Measurements from ENCODE around the gene GRAMD1A.
"Not testable (repeated sequence)": the region's sequence is repeated elsewhere in the genome, so short reads cannot be mapped to it uniquely, and the experiment has no call there.

The GRAMD1A gene

DNA sequence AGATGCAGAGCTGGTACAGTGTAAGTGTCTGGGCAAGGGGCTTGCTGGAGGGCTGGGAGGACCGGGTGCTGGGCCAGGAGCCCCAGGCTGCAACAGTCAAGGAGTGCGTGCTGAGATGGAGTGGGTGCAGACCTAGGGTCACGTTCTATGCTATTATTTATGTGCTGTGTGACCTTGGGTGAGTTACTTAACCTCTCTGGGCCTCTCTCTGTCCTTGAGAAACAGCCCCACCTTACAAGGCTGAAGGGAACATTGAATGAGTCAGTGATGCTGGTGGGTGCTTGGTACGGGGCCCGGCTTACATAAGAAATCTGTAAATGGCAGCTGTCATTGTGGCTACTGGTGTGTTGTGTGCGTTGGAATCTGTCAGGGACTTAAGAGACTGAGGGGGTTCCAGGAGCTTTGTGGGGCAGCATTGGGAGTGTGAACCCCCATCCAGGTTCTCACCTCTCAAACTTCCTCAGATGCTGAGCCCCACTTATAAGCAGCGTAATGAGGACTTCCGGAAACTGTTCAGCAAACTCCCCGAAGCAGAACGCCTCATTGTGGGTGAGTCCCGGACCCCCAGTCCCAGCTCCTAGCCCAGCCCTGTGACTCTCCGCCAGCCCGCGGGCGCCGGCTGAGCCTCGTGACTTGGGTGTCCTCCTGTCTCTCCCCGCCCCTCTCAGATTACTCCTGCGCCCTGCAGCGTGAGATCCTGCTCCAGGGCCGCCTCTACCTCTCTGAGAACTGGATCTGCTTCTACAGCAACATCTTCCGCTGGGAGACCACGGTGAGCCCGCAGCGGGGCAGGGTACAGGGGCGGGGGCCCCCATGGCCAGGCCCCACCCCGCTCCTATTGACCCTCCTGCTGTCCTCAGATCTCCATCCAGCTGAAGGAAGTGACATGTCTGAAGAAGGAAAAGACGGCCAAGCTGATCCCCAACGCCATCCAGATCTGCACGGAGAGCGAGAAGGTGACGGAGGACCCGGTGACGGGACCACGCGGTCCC is 9.6 kb downstream of the GRAMD1A start:
- Histone ChIP-seq H3K27me3 (no peaks in the 10 kb centered on the region), H3K4me3 (no peak overlapping the region), H3K4me1 (peaks cover 51 to 87% (median 63%) of the 10 kb centered on the region in 10 experiments), H3K36me3 (peaks cover 75 to 99% (median 94%) of the 10 kb centered on the region in 11 experiments), H4K20me1 (peaks cover 28 to 99% (median 74%) of the 10 kb centered on the region in 11 experiments; a peak in 21 of 22 replicates), H3K9ac (peak overlapping the region in 7 of 11 experiments; percentile 8 to 76 (median 52); a peak in 7 of 22 replicates), H3K4me2 (peak overlapping the region in 9 of 11 experiments; percentile 90 to 99 (median 92); a peak in 12 of 22 replicates), H3K9me3 (replicated peaks in 1 of 11) (no peaks in the 10 kb centered on the region), H3K27ac (peak overlapping the region in 5 of 11 experiments; percentile 11 to 71 (median 13); a peak in 5 of 22 replicates)
- no peak for TF ChIP-seq Cebpa-rat (IDR thresholded peaks at IDR 0.05)

- peaks cover 79 to 100% (median 97%) of the 10 kb centered on the region in 11 experiments for H3K36me3 ChIP-seq
- H4K20me1 ChIP-seq, result peaks cover 15 to 99% (median 59%) of the 10 kb centered on the region in 11 experiments; a peak in 20 of 22 replicates
- H3K27me3 ChIP-seq, result no peaks in the 10 kb centered on the region
- peak overlapping the region in 9 of 11 experiments; percentile 7 to 83 (median 71); a peak in 17 of 22 replicates for H3K27ac ChIP-seq
- peak overlapping the region in 9 of 11 experiments; percentile 8 to 76 (median 57); a peak in 15 of 22 replicates for H3K9ac ChIP-seq
- H3K4me3 ChIP-seq, result peak overlapping the region in 1 of 10 experiments; percentile 24; a peak in 1 of 20 replicates
- H3K9me3 ChIP-seq (replicated peaks in 1 of 11), result no peaks in the 10 kb centered on the region
- peaks cover 62 to 91% (median 71%) of the 10 kb centered on the region in 10 experiments for H3K4me1 ChIP-seq
- H3K4me2 ChIP-seq, result peak overlapping the region; percentile 32 to 99 (median 91)
- no peak for TF ChIP-seq Cebpa-rat (IDR thresholded peaks at IDR 0.05)
Measured at GRCh38 chr19:35011091-35011689, 11.1 kb downstream of the GRAMD1A start.

DNA sequence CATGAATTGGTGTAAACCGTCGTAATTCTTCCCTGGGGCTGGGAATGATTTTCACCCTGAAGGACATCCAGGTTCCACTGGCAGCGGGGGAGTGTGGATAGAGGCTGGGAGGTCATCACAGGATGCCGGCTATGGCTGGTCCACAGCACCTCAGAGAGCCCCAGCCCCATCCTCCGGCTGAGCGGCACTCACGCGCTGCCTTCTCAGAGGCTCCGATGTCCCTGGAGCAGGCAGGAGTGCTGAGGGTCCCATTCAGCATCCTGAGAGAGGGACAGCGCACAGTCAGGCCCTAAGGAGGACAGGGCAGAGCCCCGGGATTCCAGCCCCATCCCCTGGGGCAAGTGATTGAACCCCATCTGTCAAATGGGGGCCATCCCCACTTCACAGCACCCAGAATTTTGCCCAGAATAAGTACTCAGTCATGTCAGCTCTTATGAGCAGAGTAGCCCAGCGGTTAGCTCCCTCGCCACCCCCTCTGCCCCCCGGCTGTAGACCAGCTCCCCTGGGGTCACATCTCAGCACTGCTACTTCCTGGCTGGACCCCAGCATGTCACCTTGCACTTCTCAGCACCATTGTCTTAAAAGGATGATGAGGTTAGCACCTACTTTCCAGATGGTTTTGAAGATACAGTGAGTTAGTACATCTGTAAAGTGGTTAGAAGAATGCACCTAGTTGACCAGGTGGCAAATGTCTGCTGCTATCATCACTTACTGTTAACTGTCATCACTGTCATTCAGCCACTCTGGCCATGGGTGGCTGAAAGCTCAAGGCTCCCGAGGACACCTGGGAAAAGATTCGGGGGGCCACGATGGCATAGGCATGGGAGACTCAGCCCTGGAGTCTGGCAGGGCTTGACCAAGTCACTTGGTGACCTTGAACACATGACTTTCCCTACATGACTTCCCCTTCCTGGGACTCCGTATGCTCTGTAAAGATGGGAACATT is 11.9 kb downstream of the GRAMD1A start:
- H3K36me3 ChIP-seq, result peaks cover 79 to 100% (median 97%) of the 10 kb centered on the region in 11 experiments
- H3K9me3 ChIP-seq (replicated peaks in 1 of 11), result no peaks in the 10 kb centered on the region
- peaks cover 7 to 95% (median 51%) of the 10 kb centered on the region in 11 experiments; a peak in 20 of 22 replicates for H4K20me1 ChIP-seq
- H3K27ac ChIP-seq, result peak overlapping the region in 9 of 11 experiments; percentile 7 to 83 (median 71); a peak in 17 of 22 replicates
- no peaks in the 10 kb centered on the region for H3K27me3 ChIP-seq
- H3K4me1 ChIP-seq, result peaks cover 70 to 92% (median 79%) of the 10 kb centered on the region in 10 experiments
- peak overlapping the region in 8 of 11 experiments; percentile 39 to 76 (median 64); a peak in 16 of 22 replicates for H3K9ac ChIP-seq
- no peak for TF ChIP-seq Cebpa-rat (IDR thresholded peaks at IDR 0.05)
- H3K4me2 ChIP-seq, result peak overlapping the region; percentile 32 to 99 (median 91)
- no peak overlapping the region for H3K4me3 ChIP-seq

DNA sequence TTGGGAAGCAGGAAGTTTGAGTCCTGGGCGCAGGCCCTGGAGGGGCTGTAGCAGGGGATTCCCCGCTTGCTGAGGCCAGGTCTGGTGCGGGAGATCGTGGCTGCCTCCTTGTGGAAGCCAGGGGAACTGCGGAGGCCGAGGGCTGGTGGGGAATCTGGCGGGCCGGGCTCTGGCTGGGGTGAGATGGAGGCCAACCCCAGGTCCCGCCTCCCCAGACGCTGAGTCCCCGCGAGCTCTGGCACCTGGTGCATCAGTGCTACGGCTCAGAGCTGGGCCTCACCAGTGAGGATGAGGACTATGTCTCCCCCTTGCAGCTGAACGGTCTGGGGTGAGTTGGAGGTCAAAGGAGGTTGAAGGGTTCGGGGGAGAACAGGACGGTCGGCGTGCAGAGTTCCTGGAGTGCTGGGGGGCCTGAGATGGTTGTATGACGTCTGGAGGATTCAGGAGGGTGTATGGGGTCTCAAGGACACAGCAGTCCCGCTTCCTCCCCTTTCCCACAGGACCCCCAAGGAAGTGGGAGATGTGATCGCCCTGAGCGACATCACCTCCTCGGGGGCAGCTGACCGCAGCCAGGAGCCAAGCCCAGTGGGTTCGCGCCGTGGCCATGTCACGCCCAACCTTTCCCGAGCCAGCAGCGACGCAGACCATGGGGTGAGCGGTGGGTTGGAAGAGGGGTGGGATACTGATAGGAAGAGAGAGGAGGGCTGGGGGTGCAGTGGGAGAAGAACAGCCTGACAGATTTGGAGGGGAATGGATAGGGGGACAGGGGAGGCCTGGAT is 13.1 kb downstream of the GRAMD1A start:
- Histone ChIP-seq H4K20me1 (peaks cover 0 to 91% (median 39%) of the 10 kb centered on the region in 11 experiments; a peak in 20 of 22 replicates), H3K27ac (peak overlapping the region in 10 of 11 experiments; percentile 58 to 83 (median 78); a peak in 19 of 22 replicates), H3K9ac (peak overlapping the region; percentile 49 to 76 (median 70); a peak in 20 of 22 replicates), H3K4me2 (peak overlapping the region; percentile 71 to 99 (median 91)), H3K4me1 (peaks cover 78 to 100% (median 91%) of the 10 kb centered on the region in 10 experiments), H3K27me3 (no peaks in the 10 kb centered on the region), H3K36me3 (peaks cover 86 to 99% (median 93%) of the 10 kb centered on the region in 11 experiments), H3K9me3 (replicated peaks in 1 of 11) (no peaks in the 10 kb centered on the region), H3K4me3 (peak overlapping the region in 4 of 10 experiments; percentile 22 to 54 (median 48); a peak in 6 of 20 replicates)
- TF ChIP-seq Cebpa-rat (IDR thresholded peaks at IDR 0.05), result no peak

DNA sequence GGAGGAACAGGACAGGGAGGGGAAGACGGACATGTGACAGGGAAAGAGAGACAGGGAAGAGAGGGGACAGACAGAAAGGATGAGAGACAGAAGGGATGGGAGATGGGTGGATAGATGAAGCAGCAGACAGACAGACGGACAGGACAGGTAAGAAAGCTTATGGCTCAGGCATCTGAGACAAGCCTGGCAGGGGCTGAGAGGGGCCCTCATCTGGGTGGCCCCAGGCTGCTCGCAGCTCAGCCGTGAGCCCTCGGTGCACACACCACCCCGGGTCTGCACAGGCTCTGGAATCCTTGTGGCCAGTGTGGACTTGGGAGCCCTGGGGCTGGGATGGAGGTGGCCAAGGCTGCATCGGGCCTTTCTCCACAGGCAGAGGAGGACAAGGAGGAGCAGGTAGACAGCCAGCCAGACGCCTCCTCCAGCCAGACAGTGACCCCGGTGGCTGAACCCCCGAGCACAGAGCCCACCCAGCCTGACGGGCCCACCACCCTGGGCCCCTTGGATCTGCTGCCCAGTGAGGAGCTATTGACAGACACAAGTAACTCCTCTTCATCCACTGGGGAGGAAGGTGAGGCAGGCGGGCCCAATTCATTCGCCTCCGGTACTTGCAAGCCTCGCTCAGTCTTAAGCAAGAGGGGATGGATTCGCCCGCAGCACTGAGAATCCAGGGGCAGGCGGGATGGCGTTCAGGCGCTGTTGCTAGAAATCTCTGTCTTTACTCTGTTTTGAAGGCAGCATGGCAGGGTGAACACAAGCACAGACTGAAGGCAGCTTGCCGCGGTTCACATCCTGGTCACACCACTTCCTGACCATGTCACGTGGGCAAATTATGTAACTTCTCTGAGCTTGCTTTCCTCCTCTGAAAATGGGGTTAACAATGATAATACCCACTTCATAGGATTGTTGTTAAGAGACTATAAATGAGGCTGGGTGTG is 14.0 kb downstream of the GRAMD1A start:
- Histone ChIP-seq H3K9me3 (replicated peaks in 1 of 11) (no peaks in the 10 kb centered on the region), H3K27me3 (no peaks in the 10 kb centered on the region), H3K27ac (peak overlapping the region; percentile 13 to 83 (median 78); a peak in 21 of 22 replicates), H4K20me1 (peaks cover 0 to 91% (median 32%) of the 10 kb centered on the region in 11 experiments; a peak in 18 of 22 replicates), H3K4me1 (peaks cover 78 to 100% (median 94%) of the 10 kb centered on the region in 10 experiments), H3K4me3 (peak overlapping the region in 6 of 10 experiments; percentile 4 to 54 (median 40); a peak in 10 of 20 replicates), H3K9ac (peak overlapping the region; percentile 49 to 76 (median 70); a peak in 21 of 22 replicates), H3K36me3 (peaks cover 87 to 99% (median 93%) of the 10 kb centered on the region in 11 experiments), H3K4me2 (peak overlapping the region; percentile 71 to 99 (median 91))
- TF ChIP-seq Cebpa-rat (IDR thresholded peaks at IDR 0.05), result peak in 2 of 11 experiments; percentile 7 to 19; a peak in 2 of 22 replicates

DNA sequence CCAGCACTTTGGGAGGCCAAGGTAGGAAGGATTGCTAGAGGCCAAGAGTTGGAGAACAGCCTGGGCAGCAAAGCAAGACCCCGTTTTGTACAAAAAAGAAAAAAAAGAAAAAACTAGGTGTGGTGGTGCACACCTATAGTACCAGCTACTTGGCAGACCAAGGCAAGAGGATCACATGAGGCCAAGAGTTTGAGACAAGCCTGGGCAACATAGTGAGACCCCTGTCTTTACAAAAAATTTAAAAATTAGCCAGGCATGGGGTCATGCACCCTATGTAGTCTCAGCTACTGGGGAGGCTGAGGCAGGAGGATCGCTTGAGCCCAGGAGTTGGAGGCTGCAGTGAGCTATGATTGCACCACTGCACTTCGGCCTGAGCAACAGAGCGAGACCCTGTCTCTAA is 14.7 kb downstream of the GRAMD1A start:
- Histone ChIP-seq H3K4me2 (peak overlapping the region; percentile 71 to 99 (median 91)), H4K20me1 (peaks cover 0 to 91% (median 26%) of the 10 kb centered on the region in 11 experiments; a peak in 17 of 22 replicates), H3K27ac (peak overlapping the region; percentile 13 to 83 (median 78); a peak in 19 of 22 replicates), H3K9ac (peak overlapping the region in 9 of 11 experiments; percentile 49 to 76 (median 70); a peak in 12 of 22 replicates), H3K4me1 (peaks cover 76 to 98% (median 90%) of the 10 kb centered on the region in 10 experiments), H3K4me3 (peak overlapping the region in 1 of 10 experiments; percentile 54; a peak in 1 of 20 replicates), H3K36me3 (peaks cover 87 to 99% (median 93%) of the 10 kb centered on the region in 11 experiments)
- not testable (repeated sequence) for H3K9me3 ChIP-seq (replicated peaks in 1 of 11); H3K27me3 ChIP-seq

Measured in BLaER1 treated with 17β-estradiol and CSF1 and Interleukin-3, amounts not matched to agents 10 nM and 100 nM (cell line).